Muscle layer of duodenum (tissue), 2 donors: Measurements from ENCODE around the gene ARHGAP36.

Source experiments
- H3K27ac ChIP-seq: one replicate; pipeline ENCODE4 v1.7.0; 2013; ENCODE audit warnings: mild to moderate bottlenecking, low read length
- H3K27me3 ChIP-seq: one replicate; pipeline ENCODE4 v1.7.0; 2013; ENCODE audit warnings: low read depth, mild to moderate bottlenecking, control low read depth, low read length
- H3K36me3 ChIP-seq, 2 donors: one replicate each; pipeline ENCODE4 v1.7.0; 2013; ENCODE audit warnings: low read length in 2 of 2, control low read depth in 1 of 2, mild to moderate bottlenecking in 1 of 2; ENCODE audit not compliant: insufficient read depth in 2 of 2, control insufficient read depth in 1 of 2
- H3K4me1 ChIP-seq, 2 donors: one replicate each; pipeline ENCODE4 v1.7.0; 2013; ENCODE audit warnings: low read length in 2 of 2, mild to moderate bottlenecking in 2 of 2, control low read depth in 1 of 2, moderate library complexity in 1 of 2; ENCODE audit not compliant: insufficient read depth in 2 of 2, control insufficient read depth in 1 of 2
- H3K4me3 ChIP-seq, 2 donors: one replicate each; pipeline ENCODE4 v1.7.0; 2013; ENCODE audit warnings: low read length in 2 of 2, low read depth in 1 of 2, mild to moderate bottlenecking in 1 of 2
- H3K9me3 ChIP-seq, 2 donors: one replicate each; pipeline ENCODE4 v1.7.0; 2013; ENCODE audit warnings: low read length in 2 of 2, control low read depth in 1 of 2, mild to moderate bottlenecking in 1 of 2; ENCODE audit not compliant: control insufficient read depth in 1 of 2
- donor health status: healthy.

The ARHGAP36 gene, protein sequence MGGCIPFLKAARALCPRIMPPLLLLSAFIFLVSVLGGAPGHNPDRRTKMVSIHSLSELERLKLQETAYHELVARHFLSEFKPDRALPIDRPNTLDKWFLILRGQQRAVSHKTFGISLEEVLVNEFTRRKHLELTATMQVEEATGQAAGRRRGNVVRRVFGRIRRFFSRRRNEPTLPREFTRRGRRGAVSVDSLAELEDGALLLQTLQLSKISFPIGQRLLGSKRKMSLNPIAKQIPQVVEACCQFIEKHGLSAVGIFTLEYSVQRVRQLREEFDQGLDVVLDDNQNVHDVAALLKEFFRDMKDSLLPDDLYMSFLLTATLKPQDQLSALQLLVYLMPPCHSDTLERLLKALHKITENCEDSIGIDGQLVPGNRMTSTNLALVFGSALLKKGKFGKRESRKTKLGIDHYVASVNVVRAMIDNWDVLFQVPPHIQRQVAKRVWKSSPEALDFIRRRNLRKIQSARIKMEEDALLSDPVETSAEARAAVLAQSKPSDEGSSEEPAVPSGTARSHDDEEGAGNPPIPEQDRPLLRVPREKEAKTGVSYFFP

DNA sequence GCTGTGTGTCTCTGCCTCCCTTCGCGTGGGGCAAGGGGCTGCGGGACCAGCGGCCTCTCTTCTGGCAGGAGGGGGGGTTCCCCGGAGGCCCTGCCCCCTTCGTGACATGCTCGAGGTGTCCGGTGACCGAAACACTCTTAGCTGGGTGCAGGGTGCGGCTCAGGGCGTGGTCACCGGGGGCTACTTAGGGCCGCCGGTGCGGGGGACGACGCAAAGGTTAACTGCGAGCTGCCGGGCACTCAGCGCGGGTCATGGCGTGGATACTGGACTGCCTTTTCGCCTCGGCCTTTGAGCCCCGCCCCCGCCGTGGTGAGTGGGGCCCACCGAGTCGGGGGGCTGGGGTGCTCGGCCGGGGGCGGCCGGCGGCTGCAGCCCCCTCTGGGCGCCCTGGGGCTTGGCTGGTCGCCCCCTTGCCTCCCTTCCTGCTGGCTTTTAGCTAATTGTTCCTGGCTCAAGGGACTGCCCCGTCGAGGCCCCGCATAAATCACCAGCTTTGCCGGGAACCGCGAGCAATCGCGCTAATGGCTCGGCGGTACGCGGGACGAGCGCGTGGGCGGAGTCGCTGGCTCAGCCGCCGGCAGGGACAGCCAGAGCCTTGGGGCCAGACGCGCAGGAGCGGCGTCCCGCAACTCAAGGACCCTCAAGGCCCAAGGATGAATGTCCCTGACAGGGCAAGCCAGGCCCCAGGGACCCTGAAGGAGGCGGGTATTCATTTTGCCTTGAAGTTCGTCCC is at the start of gene ARHGAP36:
Gene ARHGAP36 (plus strand): TSS at position 211 of the 733 bp plus-strand sequence. CDS start 23,320 bp downstream, outside the sequence.
- Histone ChIP-seq H3K4me1 (no peaks in the 10 kb centered on the region), H3K27ac (no peak within 1 kb of the TSS), H3K27me3 (no peaks in the 10 kb centered on the region), H3K4me3 (no peak within 1 kb of the TSS), H3K9me3 (no peaks in the 10 kb centered on the region), H3K36me3 (no peaks in the 10 kb centered on the region)

DNA sequence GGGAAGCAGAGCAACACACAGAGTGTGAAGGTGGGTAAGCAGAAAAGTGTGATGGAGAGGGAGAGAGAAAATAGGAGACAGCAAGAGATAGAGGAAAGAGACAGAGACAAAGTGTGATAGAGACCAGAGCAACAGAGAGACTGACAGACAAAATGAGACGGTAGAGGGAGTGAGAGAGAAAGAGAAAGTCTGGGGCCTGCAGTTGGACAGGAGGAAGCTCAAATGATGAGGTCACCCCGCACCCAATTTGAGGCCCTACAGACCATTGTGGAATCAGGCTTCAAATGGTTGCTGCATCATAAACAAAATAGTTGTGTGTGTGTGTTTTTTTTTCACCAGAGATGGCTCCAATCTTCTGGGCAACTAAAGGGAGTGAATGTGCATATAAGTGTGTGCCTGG is 48.0 kb upstream of the ARHGAP36 start:
- H3K36me3 ChIP-seq, result no peaks in the 10 kb centered on the region
- H3K9me3 ChIP-seq, result no peaks in the 10 kb centered on the region
- no peak overlapping the region for H3K4me3 ChIP-seq
- H3K27ac ChIP-seq, result no peak overlapping the region
- H3K4me1 ChIP-seq, result no peaks in the 10 kb centered on the region
- H3K27me3 ChIP-seq, result no peaks in the 10 kb centered on the region

DNA sequence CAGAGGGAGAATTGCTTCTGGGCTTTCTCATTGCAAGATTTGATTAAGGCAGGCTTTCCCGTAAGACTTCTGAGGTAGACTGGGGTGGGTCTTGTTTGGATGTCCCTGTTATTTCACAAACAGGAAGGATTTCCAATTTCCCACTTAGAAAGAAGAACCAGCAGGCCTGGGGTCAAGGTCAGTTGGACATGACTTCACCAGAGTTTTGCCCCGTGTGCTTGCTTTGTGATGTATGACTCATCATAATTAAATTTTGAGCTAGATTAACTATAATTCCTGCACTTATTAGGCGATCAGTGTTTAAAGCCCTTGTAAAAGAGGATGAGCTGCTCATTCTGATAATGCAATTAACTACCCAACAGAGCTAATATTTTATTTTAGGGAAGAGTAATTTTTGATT is 32.8 kb upstream of the ARHGAP36 start:
- no peaks in the 10 kb centered on the region for H3K9me3 ChIP-seq
- no peak overlapping the region for H3K4me3 ChIP-seq
- no peaks in the 10 kb centered on the region for H3K27me3 ChIP-seq
- no peaks in the 10 kb centered on the region for H3K36me3 ChIP-seq
- no peak overlapping the region for H3K27ac ChIP-seq
- H3K4me1 ChIP-seq, result no peaks in the 10 kb centered on the region

DNA sequence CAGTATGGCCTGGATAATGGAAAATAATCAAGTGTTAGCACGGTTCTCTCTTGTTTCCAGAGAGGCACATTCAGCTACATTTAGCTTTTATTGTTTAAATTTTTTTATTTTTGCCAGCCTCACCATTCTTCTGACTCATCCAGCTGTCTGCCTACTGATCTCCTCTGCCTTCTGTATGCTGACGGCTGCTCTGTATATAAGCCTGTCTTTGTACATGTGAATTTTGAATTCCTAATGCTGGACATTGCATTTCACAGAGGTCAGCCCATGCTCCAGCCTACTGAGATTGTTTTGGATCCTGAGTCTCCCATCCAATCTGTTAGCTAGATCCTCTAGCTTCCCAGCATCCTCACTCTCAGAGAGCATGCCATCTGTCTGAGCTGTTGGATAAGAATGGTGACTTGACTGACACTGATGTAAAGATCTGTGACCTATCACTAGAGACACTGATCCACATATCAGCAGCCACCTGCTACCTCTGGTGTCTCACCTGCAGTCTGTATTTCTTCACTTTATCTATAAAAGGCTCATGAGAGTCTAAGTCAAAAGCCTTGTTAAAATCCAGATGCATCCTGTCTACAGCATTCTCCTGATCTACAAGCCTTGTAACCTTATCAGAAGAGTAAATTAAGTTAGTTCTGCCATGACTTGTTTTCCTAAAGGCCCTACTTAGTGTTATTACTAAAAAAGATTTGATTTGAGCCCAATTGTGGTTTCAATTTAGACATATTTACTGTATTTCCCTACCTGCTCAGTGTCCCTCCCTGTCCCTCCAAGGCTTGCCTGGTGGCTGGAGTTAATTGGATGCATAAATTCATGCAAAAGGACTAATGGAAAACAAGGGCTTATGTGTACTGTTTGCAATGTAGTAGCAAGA is 25.6 kb upstream of the ARHGAP36 start:
- H3K4me1 ChIP-seq, result no peaks in the 10 kb centered on the region
- no peak overlapping the region for H3K4me3 ChIP-seq
- H3K36me3 ChIP-seq, result no peaks in the 10 kb centered on the region
- no peak overlapping the region for H3K27ac ChIP-seq
- H3K27me3 ChIP-seq, result no peaks in the 10 kb centered on the region
- no peaks in the 10 kb centered on the region for H3K9me3 ChIP-seq

DNA sequence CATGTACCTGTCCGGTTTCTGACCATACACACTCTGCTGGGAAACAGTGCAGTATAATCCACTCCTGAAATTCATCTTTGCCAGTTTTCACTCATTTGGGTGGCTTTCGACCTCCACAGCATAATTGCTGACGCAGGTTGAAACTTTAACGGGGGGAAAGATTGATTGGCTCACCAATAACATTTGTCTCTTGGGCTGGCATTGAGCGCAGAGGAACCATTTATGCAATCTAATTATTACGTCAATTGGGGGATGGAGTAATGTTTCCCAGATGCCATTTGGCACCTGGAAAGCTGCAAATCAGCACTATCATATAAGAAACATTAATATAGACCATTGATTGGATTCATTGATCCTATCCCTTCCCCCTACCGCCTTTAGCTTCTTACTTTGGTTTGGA is 24.1 kb upstream of the ARHGAP36 start:
- Histone ChIP-seq H3K27me3 (no peaks in the 10 kb centered on the region), H3K4me3 (no peak overlapping the region), H3K36me3 (no peaks in the 10 kb centered on the region), H3K27ac (no peak overlapping the region), H3K4me1 (no peaks in the 10 kb centered on the region), H3K9me3 (no peaks in the 10 kb centered on the region)

DNA sequence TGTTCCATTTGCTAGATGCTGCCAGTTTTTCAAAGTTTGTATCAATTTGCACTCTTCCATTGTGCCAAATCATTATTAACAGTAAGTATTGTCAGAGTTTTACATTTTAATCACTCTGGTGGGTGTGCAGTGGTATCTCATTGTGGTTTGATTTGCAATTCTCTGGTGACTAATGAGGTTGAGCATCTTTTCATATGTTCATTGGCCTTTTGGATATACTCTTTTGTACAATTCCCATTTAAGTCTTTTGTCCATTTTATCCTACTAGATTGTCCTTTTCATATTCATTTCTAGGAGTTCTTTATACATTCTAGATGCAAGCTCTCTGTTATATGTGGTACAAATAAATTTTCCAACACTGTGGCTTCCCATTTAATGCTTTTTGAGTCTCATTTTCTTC is 17.4 kb upstream of the ARHGAP36 start:
- no peaks in the 10 kb centered on the region for H3K4me1 ChIP-seq
- H3K27me3 ChIP-seq, result no peaks in the 10 kb centered on the region
- no peak overlapping the region for H3K4me3 ChIP-seq
- H3K27ac ChIP-seq, result no peak overlapping the region
- no peaks in the 10 kb centered on the region for H3K9me3 ChIP-seq
- H3K36me3 ChIP-seq, result no peaks in the 10 kb centered on the region

DNA sequence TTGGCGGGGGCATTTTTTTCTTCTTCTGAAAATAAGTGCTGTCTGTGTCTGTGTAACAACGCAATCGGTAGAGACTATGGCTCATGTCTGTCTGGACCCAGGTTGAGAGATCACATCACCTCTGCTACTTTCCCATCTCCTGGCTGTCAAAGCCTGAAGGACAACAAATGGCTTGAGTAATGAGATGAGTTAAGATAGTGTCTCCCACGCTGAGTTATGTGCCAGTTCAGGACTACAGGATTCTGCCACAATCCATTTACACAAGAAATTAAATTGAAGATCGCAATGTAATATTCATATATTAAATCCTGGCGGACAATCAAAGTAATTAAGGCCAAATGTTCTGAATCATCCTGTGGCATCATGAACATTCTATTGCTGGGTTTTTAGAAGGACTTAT is 16.5 kb upstream of the ARHGAP36 start:
- Histone ChIP-seq H3K4me3 (no peak overlapping the region), H3K36me3 (no peaks in the 10 kb centered on the region), H3K9me3 (no peaks in the 10 kb centered on the region), H3K27ac (no peak overlapping the region), H3K4me1 (no peaks in the 10 kb centered on the region), H3K27me3 (no peaks in the 10 kb centered on the region)

DNA sequence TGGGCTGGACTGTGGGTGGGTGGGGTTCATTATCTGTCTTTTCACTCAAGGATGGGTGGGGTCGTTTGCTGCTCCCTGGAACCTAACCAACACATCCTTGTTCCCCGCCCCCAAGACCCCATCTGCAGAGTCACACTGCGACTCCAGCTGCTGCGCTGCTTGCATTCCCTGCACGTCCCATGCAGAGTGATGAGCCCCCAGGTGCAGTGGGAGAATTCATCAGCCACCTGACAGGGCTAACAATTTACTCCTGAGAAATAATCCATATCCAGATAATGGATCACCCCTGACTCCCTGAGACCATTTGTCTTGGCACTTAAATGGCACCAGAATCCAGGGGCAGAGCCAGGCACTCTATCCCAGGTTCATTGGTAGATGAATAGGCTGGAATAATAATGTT is 12.4 kb upstream of the ARHGAP36 start:
- Histone ChIP-seq H3K4me1 (no peaks in the 10 kb centered on the region), H3K9me3 (no peaks in the 10 kb centered on the region), H3K4me3 (no peak overlapping the region), H3K27me3 (no peaks in the 10 kb centered on the region), H3K27ac (no peak overlapping the region), H3K36me3 (no peaks in the 10 kb centered on the region)

DNA sequence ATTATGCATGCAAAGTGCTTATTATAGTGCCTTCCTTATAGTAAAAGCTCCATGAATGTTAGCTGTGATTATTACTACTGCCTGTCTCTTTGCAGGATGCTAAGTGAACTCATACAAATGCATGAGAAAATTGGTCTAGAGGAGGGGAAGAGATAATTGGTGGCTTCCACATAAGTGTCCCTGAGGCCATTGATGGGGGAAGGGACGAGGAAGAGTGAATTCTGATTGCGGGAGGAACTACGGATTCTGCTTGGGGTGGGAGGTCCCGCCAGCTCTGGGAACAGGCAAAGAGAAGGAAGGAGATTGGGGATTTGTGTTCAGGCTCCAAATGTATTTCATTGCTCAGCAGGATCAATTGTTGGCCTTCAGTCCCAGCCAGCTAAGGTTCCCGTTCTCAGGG is 11.6 kb upstream of the ARHGAP36 start:
- H3K27ac ChIP-seq, result no peak overlapping the region
- H3K27me3 ChIP-seq, result no peaks in the 10 kb centered on the region
- no peak overlapping the region for H3K4me3 ChIP-seq
- no peaks in the 10 kb centered on the region for H3K4me1 ChIP-seq
- no peaks in the 10 kb centered on the region for H3K9me3 ChIP-seq
- H3K36me3 ChIP-seq, result no peaks in the 10 kb centered on the region

DNA sequence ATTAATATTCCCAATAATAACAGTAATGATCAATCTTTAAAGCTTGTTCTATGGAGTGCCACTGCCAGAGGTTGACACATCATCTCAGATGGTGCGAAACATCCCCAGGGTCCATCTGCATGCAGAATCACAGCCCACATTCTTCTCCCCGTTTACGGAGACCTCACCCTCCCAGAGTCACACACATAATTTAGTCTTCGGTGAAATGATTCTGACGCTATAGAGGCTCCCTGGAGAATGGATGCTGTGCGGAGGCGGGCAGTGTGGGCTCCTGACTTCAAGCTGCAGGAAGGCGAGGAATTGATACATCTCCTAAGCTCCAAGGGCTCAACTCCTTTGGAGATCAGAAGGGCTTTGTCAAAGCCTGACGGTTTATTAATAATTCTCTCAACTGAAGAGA is 11.0 kb upstream of the ARHGAP36 start:
- no peaks in the 10 kb centered on the region for H3K27me3 ChIP-seq

DNA sequence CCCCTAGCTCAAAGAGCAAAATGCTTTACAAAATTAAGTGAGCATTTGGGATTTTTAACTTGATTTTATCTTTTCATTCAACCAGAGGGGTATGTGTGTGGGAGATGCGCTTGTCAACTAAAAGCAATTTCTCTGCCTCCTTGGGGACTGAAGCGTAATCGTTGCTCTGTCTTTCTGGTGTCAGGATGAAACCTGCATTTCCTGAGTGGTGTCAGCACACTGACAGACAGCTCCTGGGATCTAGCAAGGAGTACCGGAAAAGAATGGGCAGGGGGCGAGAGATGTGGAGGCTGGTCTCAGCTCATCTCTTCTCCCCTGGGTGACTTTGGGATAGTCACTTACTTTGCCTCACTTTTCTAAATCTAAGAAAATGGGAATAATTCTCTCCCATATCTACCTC is 5.1 kb upstream of the ARHGAP36 start:
- Histone ChIP-seq H3K27me3 (no peaks in the 10 kb centered on the region), H3K4me3 (no peak overlapping the region), H3K36me3 (no peaks in the 10 kb centered on the region), H3K4me1 (no peaks in the 10 kb centered on the region), H3K27ac (no peak overlapping the region), H3K9me3 (no peaks in the 10 kb centered on the region)

More for the DNA sequence above, 11.0 kb upstream of the ARHGAP36 start:
- Histone ChIP-seq H3K36me3 (no peaks in the 10 kb centered on the region), H3K9me3 (no peaks in the 10 kb centered on the region), H3K27ac (no peak overlapping the region), H3K4me3 (no peak overlapping the region), H3K4me1 (no peaks in the 10 kb centered on the region)
